ENCODE measurements around the gene USP28.

DNA sequence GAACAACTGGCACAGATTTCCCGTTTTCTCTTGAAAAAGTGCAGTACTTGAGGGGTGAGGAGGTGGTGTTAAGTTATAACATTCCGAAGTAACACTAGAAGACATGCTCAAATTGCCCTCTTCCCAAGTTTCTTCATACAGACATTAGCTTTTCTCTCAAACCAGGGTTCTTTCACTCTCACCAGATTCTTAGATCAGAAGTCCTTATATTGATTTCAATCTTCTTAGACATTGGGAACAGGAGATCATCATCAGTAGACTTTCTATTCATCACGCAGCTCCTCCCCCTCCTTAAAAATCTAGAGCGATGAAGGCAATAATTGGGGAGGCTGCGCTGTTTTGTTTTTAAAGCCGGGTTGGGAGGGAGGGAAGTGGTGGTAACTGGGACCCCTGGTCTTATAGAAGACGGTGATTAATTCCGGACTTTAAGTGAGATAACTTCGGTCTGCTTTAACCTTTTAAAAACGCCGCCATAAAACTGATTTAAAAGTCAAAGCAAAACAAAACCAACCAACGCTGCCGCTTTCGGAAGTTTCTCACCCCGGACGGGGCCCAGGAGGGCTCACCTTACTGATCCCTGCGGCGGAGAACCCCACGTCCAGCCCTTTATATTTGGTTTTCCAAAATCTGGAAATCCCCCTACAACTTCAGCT, 665 bp downstream of the USP28 start:
- TF ChIP-seq, protein P1, sequence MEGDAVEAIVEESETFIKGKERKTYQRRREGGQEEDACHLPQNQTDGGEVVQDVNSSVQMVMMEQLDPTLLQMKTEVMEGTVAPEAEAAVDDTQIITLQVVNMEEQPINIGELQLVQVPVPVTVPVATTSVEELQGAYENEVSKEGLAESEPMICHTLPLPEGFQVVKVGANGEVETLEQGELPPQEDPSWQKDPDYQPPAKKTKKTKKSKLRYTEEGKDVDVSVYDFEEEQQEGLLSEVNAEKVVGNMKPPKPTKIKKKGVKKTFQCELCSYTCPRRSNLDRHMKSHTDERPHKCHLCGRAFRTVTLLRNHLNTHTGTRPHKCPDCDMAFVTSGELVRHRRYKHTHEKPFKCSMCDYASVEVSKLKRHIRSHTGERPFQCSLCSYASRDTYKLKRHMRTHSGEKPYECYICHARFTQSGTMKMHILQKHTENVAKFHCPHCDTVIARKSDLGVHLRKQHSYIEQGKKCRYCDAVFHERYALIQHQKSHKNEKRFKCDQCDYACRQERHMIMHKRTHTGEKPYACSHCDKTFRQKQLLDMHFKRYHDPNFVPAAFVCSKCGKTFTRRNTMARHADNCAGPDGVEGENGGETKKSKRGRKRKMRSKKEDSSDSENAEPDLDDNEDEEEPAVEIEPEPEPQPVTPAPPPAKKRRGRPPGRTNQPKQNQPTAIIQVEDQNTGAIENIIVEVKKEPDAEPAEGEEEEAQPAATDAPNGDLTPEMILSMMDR (conservative IDR thresholded peaks at IDR 0.05; ENCODE audit: low read length): no peak
- TF ChIP-seq EZH2phosphoT487 (IDR thresholded peaks at IDR 0.05; ENCODE audit: borderline replicate concordance): no peak

Measured in Loucy (cell line).